Esophagus mucosa (tissue), 1 donor: Measurements from ENCODE around the gene CSTF2T. TPM values are rescaled to one million over a fixed set of nuclear protein-coding genes. Genes with fewer than 3 reads are reported as not detected.
"Not testable (repeated sequence)": the region's sequence is repeated elsewhere in the genome, so short reads cannot be mapped to it uniquely, and the experiment has no call there.

ENCODE experiments used
- ATAC-seq: fragments of 200-7000 bp; cut with Tn5 transposase; one replicate; pipeline ENCODE4 v1.9.1; 2020
- total RNA-seq: library from RNA; stranded (reverse); gene quantifications from one replicate; pipeline ENCODE4 v1.2.4, GENCODE V29; 2023
- donor health status: DM: yes; HTN: yes; CAD: no.

CSTF2T gene
- total RNA-seq, 1 donor from 2014 or later, result 10.3 TPM

GRCh38 chr10:51698473-51699063, 827 bp downstream of the CSTF2T start:
- ATAC-seq, result no peak

- no peak for ATAC-seq
These were observed 3.1 kb downstream of the CSTF2T start for GRCh38 chr10:51696251-51696650.

- ATAC-seq, result no peak
These were observed 5.2 kb downstream of the CSTF2T start for GRCh38 chr10:51694086-51694768.

DNA sequence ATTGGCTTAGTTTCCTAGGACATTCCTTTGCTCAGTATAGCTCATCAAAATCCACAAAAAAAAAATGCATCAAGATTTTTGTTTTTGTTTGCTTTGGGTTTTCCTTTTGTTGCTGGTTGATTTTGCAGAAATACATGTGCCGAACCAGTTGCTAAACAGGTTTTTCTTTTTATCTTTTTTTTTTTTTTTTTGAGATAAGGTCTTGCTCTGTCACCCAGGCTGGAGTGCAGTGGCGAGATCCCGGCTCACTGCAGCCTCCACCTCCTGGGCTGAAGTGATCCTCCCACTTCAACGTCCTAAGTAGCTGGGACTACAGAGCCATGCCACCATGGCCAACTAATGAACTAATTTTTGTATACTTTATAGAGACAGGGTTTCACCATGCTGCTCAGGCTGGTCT, 8.3 kb downstream of the CSTF2T start:
- ATAC-seq, result no peak

DNA sequence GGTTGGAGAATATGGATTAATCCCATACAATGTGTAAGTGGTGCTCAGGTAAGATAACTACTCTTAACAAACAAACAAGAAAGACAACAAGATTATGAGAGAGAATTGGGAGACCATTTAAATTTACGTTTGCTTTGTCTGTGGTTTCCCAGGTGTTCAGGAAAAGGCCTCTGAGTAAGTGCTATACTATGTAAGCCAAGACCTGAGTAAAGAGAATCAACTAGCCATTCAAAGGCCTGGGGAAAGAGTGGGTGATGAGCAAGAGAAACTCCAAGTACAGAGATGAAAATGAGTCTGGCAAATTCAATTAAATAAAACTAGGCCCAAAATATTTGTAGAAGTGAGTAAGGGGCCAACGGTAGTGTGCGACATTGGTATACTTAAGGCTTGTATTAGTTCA, 9.9 kb downstream of the CSTF2T start:
- no peak for ATAC-seq

DNA sequence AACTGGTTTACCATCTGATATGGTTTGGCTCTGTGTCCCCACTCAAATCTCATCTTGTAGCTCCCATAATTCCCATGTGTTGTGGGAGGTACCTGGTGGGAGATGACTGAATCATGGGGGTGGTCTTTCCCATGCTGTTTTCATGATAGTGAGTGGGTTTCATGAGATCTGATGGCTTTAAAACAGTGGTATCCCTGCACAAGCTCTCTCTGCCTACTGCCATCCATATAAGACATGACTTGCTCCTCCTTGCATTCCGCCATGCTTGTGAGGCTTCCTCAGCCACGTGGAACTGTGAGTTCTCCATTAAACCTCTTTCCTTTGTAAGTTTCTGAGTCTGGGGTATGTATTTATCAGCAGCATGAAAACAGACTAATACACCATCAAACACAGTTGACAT, 10.6 kb downstream of the CSTF2T start:
- ATAC-seq, result not testable (repeated sequence)

GRCh38 chr10:51687296-51687695, 12.1 kb downstream of the CSTF2T start:
- no peak for ATAC-seq

GRCh38 chr10:51685768-51686167, 13.6 kb downstream of the CSTF2T start:
- ATAC-seq, result no peak

DNA sequence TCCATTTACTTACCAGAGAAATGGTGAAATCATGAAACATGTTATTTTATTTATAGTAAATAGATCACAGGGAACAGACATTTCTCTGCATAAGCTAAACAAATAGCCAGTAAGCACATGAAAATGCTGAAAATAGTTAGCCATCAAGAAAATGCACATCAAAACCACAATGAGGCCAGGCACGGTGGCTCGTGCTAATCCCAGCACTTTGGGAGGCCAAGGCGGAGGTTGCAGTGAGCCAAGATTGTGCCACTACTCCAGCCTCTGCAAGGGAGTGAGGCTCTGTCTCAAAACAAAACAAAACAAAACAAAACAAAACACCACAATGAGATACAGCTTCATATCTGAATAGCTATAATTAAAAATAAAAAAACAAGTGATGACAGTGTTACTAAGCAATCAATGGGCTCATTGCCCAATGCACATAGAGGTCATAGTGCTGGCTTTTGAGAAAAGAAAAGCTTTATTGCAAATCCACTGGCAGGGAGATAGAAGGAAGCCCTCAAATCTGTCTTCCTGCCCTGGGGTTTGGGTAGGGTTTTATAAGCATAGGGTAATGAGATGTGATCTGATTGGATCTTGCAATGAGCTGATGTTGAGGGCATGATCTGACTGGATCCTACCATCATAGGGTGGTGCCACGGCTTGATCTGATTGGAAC, 16.2 kb downstream of the CSTF2T start:
- no peak for ATAC-seq

DNA sequence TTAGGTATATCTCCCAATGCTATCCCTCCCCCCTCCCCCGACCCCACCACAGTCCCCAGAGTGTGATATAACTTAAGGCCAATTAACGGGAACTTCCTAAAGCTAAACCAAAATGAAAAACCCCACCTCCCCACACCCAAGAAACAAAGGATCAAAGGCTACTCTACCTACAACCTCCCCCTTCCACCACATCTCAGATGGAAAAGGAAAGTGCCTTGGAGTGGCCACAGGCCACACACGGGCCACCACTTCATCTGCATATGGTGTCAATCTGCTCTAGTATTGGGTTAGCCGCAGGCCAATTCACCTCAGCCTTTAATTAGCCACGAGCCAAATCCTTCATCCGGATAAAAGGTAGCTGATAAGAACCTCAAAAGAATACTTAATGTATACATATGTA, 19.6 kb downstream of the CSTF2T start:
- no peak for ATAC-seq

GRCh38 chr10:51675088-51675487, 24.3 kb downstream of the CSTF2T start:
- ATAC-seq, result no peak

GRCh38 chr10:51672039-51672535, 27.3 kb downstream of the CSTF2T start:
- ATAC-seq, result no peak

DNA sequence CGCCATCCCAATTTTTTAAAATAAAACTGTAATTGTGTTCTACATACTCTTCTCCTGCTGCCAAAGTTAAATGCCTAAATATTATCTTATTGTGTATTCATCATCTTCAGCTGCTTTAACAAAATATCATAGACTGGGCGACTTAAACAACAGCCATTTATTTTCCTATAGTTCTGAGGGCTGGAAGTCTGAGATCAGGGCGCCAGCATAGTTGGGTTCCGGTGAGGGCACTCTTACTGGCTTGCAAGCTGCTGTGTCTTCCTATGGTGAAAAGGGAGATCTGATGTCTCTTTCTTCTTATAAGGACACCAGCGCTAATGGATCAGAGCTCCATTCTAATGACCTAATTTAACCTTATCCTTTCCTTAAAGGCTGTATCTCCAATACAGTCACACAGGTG, 30.4 kb downstream of the CSTF2T start:
- ATAC-seq, result no peak

DNA sequence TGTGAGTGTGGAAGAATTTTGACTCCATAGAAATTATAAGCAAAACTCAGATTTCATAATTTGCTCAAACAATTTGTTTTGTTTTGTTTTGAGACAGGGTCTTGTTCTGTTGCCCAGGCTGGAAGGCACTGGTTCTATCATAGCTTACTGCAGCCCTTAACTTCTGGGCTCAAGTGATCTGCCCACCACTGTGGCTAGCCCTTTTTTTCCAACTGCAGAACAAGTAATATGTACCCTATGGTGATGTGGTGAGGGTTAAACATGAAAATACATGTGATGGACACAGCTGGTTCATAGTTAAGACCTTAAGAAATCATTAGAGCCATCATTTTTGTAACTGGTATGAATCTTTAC, 31.1 kb downstream of the CSTF2T start:
- no peak for ATAC-seq

DNA sequence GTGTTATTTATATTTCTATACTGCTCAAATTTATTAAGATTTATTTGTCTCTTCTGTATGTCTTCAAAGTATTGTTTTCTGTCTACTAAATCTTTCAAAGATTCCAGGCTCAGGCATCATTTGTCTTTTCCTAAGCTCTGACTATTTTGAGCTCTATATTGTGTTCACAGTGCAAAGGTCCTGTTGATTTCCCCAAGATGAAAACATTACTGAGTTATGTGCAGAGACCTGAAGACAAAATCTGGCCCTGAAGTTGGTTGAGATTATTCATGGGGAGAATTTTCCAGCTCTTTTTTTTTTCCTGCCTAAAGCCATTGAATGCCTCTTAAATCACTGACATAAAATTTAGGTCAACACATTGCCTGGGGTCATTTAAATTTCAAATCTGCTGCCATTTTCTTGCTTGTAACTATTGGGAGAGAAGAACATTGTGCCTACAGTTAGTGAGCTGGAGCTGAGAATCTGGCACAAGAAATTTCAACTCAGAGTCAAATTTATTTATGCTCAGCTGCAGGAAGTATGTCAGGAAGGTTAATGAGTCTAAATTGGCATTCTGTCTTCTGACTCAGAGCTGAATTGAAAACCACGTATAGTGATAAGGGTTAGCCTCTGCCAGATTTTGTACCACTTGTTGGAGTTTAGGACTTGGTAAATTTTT, 31.6 kb downstream of the CSTF2T start:
- no peak for ATAC-seq

- no peak for ATAC-seq
These were observed 32.9 kb downstream of the CSTF2T start for GRCh38 chr10:51666456-51666855.

DNA sequence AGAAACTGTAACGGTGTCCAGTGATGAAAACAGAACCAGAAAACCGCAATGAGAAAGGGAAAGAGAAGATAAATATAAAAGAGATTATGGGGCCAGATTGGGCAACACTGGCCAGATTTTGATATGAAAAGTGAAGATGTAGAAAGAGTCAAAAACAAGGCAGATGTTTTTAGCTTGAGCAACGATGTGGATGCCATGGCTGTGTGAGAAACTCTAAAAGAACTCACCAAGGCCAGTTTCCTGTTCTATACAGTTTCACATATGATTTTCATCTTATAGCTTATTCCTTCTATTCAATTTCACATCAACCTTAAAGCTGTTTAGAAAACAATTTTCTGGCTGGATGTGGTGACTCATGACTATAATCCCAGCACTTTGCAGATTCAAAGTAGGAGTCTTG, 36.3 kb downstream of the CSTF2T start:
- no peak for ATAC-seq

- no peak for ATAC-seq
These were observed 40.1 kb downstream of the CSTF2T start for GRCh38 chr10:51659344-51659743.

GRCh38 chr10:51658000-51658399, 41.4 kb downstream of the CSTF2T start:
- no peak for ATAC-seq

DNA sequence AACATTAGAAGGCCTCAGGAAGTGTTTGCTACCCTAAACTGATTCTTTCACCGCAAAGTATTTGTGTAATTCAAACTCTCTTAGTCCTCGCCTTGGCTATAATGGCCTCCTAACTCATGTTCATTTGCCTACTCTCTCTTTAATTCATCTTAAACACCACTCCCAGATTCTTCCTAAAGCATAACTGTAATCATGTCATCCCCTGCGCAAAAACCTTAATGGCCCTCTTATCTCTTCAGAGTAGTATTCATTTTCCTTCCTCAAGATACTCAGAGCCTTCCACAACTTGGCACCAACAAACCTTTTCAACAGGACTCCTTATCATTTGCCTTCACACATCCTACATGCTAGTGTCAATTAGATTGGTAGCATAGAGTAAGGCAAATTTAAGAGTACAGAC, 42.9 kb downstream of the CSTF2T start:
- no peak for ATAC-seq

DNA sequence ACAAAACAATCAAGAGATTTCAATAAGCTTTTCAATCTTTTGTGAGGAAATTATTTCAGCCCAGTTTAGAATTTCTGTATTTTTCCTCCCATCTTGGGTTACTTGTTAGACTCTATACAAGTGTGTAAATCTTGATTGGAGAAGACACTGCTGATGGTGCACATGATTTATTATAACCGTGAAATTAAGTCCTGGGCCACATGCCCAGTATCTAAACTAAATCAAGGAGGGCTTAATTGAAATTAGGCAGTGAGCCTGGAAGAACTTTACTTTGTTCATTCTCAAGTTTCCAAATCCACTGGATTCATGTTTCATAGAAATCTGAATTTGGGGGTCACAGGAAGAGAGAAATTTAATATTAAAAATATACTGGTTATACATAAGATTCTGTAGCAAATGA, 44.5 kb downstream of the CSTF2T start:
- no peak for ATAC-seq

DNA sequence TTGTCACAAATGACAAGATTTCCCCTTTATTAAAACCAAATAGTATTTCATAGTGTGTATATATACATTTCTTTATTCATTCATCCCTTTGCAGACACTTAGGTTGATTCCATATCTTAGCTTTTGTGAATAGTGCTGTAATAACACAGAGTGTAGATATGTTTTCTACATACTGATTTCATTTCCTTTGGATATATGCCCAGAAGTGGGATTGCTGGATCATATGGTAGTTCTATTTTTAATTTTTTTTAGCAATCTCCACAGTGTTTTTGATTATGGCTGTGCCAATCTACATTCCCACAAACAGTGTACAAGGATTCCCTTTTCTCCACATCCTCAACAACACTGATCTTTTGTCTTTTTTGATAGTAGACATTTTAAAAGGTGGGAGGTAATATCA, 46.4 kb downstream of the CSTF2T start:
- no peak for ATAC-seq

DNA sequence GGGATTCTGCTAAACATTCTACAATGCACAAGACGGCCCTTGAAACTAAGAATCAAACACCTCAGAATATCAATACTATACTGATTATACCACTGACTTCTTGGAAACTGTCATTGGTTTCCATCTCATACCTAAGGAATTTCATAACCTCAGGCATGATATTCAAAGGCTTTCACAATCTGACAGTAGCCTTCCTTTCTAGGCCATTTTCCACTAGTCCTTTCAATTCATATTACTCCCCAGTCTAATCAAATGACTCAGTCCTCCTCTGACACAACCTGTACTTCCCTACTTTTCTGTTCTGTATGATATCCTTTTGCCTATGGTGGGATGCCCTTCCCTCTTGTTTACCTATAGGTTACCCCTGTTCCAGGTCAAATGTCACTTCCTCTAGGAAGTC, 48.3 kb downstream of the CSTF2T start:
- no peak for ATAC-seq

DNA sequence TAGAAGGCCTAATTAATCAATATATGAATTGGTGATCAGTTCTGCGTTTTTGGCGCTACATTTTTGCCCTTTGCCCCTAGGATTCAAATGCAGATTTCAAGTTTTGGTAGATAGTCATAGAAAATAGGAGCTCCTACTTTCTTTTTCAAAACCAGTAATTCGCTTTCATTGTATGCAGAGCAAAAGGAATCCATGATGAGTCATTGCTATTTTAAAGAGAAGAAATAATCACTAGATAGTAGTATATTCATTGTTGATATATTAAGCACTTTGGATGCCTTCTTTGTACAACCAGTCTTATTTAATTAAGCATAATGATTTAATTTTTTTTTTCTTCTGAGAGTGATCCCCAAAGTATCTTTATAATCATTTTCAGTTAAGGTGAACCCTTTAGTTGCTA, 50.3 kb downstream of the CSTF2T start:
- no peak for ATAC-seq
